ENCODE data around the gene STRN4. TPM values are rescaled to one million over a fixed set of nuclear protein-coding genes. Genes with fewer than 3 reads are reported as not detected.

Gene STRN4
- total RNA-seq, 1 donor from 2014 or later, result 111 TPM

DNA sequence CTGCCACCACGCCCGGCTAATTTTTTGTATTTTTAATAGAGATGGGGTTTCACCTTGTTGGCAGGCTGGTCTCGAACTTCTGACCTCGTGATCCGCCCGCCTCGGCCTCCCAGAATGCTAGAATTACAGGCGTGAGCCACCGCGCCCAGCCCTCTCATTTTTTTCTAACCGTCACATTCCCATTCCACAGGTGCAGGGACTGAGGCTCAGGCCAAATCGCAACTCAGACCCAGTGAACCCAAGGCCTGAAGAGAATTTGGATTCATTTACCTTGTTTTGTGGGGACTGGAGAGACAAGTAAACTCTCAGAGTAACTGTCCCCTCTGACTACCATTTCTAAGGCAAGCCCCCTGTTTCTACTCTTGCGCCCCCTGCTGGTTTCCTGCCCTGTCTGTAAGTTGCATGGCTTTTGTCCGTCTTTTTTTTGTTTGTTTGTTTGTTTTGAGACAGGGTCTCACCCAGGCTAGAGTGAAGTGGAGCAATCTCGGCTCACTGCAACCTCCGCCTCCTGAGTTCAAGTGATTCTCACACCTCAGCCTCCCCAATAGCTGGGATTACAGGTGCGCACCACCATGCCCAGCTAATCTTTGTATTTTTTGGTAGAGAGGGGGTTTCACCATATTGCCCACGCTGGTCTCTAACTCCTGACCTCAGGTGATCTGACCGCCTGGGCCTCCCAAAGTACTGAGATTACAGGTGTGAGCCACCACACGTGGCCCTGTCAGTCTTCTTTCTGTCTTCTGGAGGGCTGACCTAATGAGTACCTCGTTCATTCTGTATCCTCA is 2.3 kb upstream of the STRN4 start:
- Histone ChIP-seq H3K36me3 (ENCODE audit: control insufficient read depth, insufficient read depth, low read length) (no peaks in the 10 kb centered on the region), H3K27me3 (ENCODE audit: control insufficient read depth, insufficient read depth, low read length) (no peaks in the 10 kb centered on the region), H3K4me3 (ENCODE audit: low read depth, low read length) (no peak overlapping the region)
- TF ChIP-seq, protein P1, sequence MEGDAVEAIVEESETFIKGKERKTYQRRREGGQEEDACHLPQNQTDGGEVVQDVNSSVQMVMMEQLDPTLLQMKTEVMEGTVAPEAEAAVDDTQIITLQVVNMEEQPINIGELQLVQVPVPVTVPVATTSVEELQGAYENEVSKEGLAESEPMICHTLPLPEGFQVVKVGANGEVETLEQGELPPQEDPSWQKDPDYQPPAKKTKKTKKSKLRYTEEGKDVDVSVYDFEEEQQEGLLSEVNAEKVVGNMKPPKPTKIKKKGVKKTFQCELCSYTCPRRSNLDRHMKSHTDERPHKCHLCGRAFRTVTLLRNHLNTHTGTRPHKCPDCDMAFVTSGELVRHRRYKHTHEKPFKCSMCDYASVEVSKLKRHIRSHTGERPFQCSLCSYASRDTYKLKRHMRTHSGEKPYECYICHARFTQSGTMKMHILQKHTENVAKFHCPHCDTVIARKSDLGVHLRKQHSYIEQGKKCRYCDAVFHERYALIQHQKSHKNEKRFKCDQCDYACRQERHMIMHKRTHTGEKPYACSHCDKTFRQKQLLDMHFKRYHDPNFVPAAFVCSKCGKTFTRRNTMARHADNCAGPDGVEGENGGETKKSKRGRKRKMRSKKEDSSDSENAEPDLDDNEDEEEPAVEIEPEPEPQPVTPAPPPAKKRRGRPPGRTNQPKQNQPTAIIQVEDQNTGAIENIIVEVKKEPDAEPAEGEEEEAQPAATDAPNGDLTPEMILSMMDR (IDR thresholded peaks at IDR 0.05; ENCODE audit: insufficient read depth, low read length, poor library complexity, severe bottlenecking), result peak; percentile 74
- DNase-seq (ENCODE audit: low read depth), result no peak

DNA sequence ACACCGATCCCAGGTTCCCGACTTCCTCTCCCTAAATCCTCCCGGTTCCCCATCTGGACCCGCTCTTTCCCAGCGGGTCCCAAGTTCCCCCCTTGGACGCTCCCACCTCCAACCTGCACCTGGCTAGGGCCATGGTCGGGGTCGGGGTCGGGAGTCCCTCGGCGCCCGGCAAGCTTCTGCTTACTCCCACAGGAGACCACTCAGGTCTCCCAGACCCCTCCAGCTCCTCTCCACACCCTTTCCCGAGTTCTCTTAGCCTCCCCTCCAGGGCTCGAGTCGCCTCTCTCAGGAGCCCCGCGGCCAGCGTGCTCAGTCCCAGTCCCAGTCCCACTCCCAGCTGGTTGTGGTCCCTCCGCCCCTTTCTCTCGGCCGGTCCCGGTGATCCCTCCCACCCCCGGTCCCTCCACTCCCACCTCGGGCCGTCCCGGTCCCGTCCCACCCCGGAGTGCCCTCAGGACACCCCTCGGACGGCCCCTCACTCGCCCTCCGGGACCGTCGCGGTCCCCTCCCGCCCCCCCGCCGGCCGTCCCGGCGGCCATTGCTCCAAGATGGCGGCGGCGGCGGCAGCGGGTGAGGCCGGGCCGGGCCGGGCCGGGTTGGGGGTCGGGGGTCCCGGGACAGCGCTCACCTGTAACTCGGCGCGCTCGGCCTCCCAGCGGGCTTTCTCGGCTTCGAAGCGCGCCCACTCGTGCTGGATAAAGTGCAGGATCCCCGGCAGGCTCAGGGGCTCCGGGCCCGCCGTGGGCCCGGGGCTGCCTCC is 549 bp downstream of the STRN4 start, which contains the start of gene FKRP:
Gene FKRP, plus strand, starts transcription at position 537 of the 760 bp plus-strand sequence. CDS start 9,394 bp downstream, outside the sequence.
- H3K27me3 ChIP-seq (ENCODE audit: control insufficient read depth, insufficient read depth, low read length), result no peaks in the 10 kb centered on the region
- H3K4me3 ChIP-seq (ENCODE audit: low read depth, low read length), result peak within 1 kb of the TSS; percentile 98
- H3K36me3 ChIP-seq (ENCODE audit: control insufficient read depth, insufficient read depth, low read length), result no peaks in the 10 kb centered on the region
- TF ChIP-seq, protein P1 (IDR thresholded peaks at IDR 0.05; ENCODE audit: insufficient read depth, low read length, poor library complexity, severe bottlenecking), result no peak
- no peak for DNase-seq (ENCODE audit: low read depth)

DNA sequence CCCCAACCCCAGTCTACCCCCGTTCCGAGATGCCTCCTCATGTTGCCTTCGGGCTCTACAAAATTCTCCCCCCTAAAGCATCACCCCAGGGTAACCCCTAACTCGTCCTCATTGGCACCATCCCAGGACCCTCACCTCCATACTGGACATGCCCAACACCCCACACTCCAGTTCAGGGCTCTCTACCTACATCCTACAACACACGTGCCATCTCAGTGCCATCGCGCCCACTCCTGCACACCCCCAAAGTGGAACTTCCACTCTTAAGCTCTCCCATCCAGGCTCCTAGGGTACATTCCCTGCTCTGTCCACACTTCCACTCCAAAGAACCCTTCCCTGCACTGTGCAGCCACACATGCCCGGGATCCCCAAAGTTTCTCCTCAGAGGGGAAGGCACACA is 1.2 kb downstream of the STRN4 start:
- H3K36me3 ChIP-seq (ENCODE audit: control insufficient read depth, insufficient read depth, low read length), result no peaks in the 10 kb centered on the region
- no peak for DNase-seq (ENCODE audit: low read depth)
- H3K27me3 ChIP-seq (ENCODE audit: control insufficient read depth, insufficient read depth, low read length), result no peaks in the 10 kb centered on the region
- TF ChIP-seq, protein P1 (IDR thresholded peaks at IDR 0.05; ENCODE audit: insufficient read depth, low read length, poor library complexity, severe bottlenecking), result no peak
- peak overlapping the region; percentile 98 for H3K4me3 ChIP-seq (ENCODE audit: low read depth, low read length)

DNA sequence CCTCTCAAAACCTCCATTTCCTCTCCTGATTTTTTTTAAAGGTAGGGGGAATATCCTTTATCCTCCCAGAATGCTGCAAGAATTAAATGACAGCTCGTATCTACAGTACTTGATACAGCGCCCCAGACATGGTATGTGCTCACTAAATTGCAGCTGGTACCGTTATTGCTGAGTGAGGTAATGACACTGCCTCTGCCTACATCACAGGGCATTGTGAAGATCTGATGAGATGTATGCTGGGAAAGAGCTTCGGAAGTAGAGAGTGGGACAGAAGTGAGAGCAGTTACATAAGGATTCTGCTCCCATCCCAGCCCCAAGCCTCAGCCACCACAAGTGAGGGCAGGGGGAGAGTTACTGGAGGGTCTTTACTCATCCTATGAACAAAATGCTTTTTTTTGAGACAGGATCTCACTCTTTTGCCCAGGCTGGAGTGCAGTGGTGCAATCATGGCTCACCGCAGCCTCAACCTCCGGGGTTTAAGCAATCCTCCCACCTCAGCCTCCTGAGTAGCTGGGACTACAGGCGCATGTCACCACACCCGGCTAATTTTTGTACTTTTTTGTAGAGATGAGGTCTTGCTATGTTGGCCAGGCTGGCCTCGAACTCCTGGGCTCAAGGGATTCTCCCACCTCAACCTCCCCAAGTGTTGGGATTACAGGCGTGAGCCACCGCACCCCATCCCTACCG is 2.1 kb downstream of the STRN4 start:
- Histone ChIP-seq H3K36me3 (ENCODE audit: control insufficient read depth, insufficient read depth, low read length) (no peaks in the 10 kb centered on the region), H3K4me3 (ENCODE audit: low read depth, low read length) (no peak overlapping the region), H3K27me3 (ENCODE audit: control insufficient read depth, insufficient read depth, low read length) (no peaks in the 10 kb centered on the region)
- no peak for DNase-seq (ENCODE audit: low read depth)
- TF ChIP-seq, protein P1 (IDR thresholded peaks at IDR 0.05; ENCODE audit: insufficient read depth, low read length, poor library complexity, severe bottlenecking), result no peak

DNA sequence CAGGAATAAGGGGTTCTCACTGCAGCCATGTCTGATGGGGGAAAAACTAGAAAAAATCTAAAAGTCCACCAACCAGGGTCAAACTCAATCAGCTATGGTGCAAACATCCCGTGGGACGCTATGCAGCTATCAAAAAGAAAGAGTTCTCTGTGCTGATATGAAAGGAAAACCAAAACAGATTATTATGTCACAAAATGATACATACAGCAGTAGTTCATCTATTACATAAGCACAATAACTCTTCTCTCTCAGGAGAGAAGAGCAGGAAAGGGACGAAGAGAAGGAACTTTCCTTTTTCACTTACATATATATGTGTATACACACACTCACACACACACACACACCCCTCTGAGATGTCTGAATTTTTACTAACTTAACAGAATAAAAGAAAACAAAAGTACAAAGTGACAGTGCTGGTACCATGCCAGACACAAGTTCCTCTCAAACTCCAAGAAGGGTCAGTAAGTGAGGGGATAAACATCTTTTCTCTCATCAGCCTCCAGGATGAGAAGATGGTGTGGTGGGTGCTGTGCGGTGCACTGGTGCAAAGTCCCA is 3.2 kb downstream of the STRN4 start:
- TF ChIP-seq, protein P1 (IDR thresholded peaks at IDR 0.05; ENCODE audit: insufficient read depth, low read length, poor library complexity, severe bottlenecking), result no peak
- Histone ChIP-seq H3K27me3 (ENCODE audit: control insufficient read depth, insufficient read depth, low read length) (no peaks in the 10 kb centered on the region), H3K4me3 (ENCODE audit: low read depth, low read length) (no peak overlapping the region), H3K36me3 (ENCODE audit: control insufficient read depth, insufficient read depth, low read length) (peaks cover 1% of the 10 kb centered on the region)
- DNase-seq (ENCODE audit: low read depth), result no peak
